Endodermal cell (in vitro differentiated cells): ENCODE data around the gene MACROD2. TPM values are rescaled to one million over a fixed set of nuclear protein-coding genes. Genes with fewer than 3 reads are reported as not detected.

Experiments used
- DNase-seq: peaks from one replicate; pipeline ENCODE4 v3.0.0-alpha.2; 2017
- H3K27ac ChIP-seq: 2 replicates; pipeline ENCODE4 v1.5.1; 2013; ENCODE audit warnings: mild to moderate bottlenecking, low read depth, low read length, moderate library complexity
- H3K27me3 ChIP-seq: 2 replicates; pipeline ENCODE4 v1.6.1; 2013; ENCODE audit warnings: mild to moderate bottlenecking, low read length, moderate library complexity; ENCODE audit not compliant: insufficient read depth, control insufficient read depth, poor library complexity, severe bottlenecking
- H3K36me3 ChIP-seq: 2 replicates; pipeline ENCODE4 v1.7.0; 2013; ENCODE audit warnings: mild to moderate bottlenecking, low read length, moderate library complexity; ENCODE audit not compliant: control insufficient read depth, insufficient read depth
- H3K4me1 ChIP-seq: one replicate; pipeline ENCODE4 v1.7.0; 2013; ENCODE audit warnings: low read length; ENCODE audit not compliant: control insufficient read depth, insufficient read depth
- H3K4me3 ChIP-seq: 2 replicates; pipeline ENCODE4 v1.5.1; 2013; ENCODE audit warnings: mild to moderate bottlenecking, low read length, moderate library complexity
- H3K9ac ChIP-seq: 2 replicates; pipeline ENCODE4 v1.6.1; 2013; ENCODE audit warnings: mild to moderate bottlenecking, low read length, moderate library complexity; ENCODE audit not compliant: poor library complexity, severe bottlenecking; ENCODE audit errors: extremely low read depth
- H3K9me3 ChIP-seq: 2 replicates; pipeline ENCODE4 v1.6.1; 2013; ENCODE audit warnings: mild to moderate bottlenecking, low read length, moderate library complexity; ENCODE audit not compliant: control insufficient read depth
- H3K27ac Mint-ChIP-seq: 2 replicates; pipeline ENCODE4 v1.8.0; 2020; ENCODE audit warnings: mixed read lengths
- H3K27me3 Mint-ChIP-seq: 2 replicates; pipeline ENCODE4 v1.8.0; 2021; ENCODE audit warnings: mild to moderate bottlenecking, mixed read lengths; ENCODE audit not compliant: insufficient read depth
- H3K36me3 Mint-ChIP-seq: 2 replicates; pipeline ENCODE4 v1.8.0; 2020; ENCODE audit warnings: low read depth, mixed read lengths
- H3K4me1 Mint-ChIP-seq: 2 replicates; pipeline ENCODE4 v1.8.0; 2020; ENCODE audit warnings: mixed read lengths
- H3K4me3 Mint-ChIP-seq: 2 replicates; pipeline ENCODE4 v1.8.0; 2020; ENCODE audit warnings: mild to moderate bottlenecking, moderate library complexity, mixed read lengths
- H3K9me3 Mint-ChIP-seq: 2 replicates; pipeline ENCODE4 v1.8.0; 2020; ENCODE audit warnings: mild to moderate bottlenecking, mixed read lengths
- CTCF ChIP-seq: fragments of 200-600 bp; sonication (generic); conservative IDR thresholded peaks from 2 replicates; pipeline ENCODE4 v1.5.0; 2021; ENCODE audit warnings: antibody characterized with exemption, mild to moderate bottlenecking
- WGBS, 2 experiments: methylation state at CpG; one replicate each; pipeline versions ENCODE4 v1.1.5 to v1.1.7; 2013; ENCODE audit warnings: missing lambda C conversion rate in 2 of 2, mixed read lengths in 1 of 2; ENCODE audit not compliant: insufficient coverage in 1 of 2, insufficient read length in 1 of 2; 5-methylcytosine and 5-hydroxymethylcytosine counted together
- total RNA-seq, 2 donors: library from RNA; stranded (reverse); fragmentation: NEBNext Ultra II Directional in 1 of 2; extraction: Animal tissue kit (Norgen Biotek cat#: 25700) in 1 of 2; gene quantifications; 2 replicates in 1 of 2; 3 replicates in 1 of 2; pipeline ENCODE4 v1.2.1, GENCODE V29; 2021

The MACROD2 gene
- total RNA-seq, 2 donors from 2014 or later: 2.3 to 4.8 TPM

- Histone ChIP-seq H3K27ac (no peak overlapping the region), H3K9ac (no peak overlapping the region), H3K4me3 (no peak overlapping the region), H3K9me3 (no peaks in the 10 kb centered on the region), H3K27me3 (no peaks in the 10 kb centered on the region), H3K36me3 (no peaks in the 10 kb centered on the region), H3K4me1 (no peaks in the 10 kb centered on the region)
- Mint-ChIP-seq H3K27ac (no peak overlapping the region), H3K27me3 (peaks cover 2% of the 10 kb centered on the region), H3K36me3 (no peaks in the 10 kb centered on the region), H3K4me1 (peaks cover 9% of the 10 kb centered on the region), H3K4me3 (no peak overlapping the region), H3K9me3 (no peaks in the 10 kb centered on the region)
- DNase-seq: no peak
- WGBS, 2 experiments: 40 to 61% methylated on average over 1 to 2 of the region's 2 CpGs
- no peak for TF ChIP-seq CTCF
These were observed 2034.9 kb downstream of the MACROD2 start for GRCh38 chr20:16030253-16030652.

DNA sequence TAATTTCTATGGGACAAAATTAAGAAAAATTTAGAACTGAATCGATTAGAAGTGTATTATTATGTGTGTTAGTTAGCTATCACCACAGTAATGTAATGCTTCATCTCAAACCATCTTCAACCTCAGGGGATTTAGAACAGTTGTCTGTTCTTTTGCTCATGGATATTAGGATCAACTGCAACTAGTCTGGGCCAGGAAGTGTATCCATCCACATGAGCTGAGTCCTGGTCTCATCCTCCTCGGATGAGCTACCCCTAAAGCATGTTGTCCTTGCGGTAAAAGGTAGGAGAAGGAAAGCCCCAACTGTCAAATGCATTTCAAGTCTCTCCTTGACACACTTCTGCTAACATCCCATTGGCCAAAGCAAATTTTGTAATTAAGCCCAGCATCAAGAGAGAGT is 2040.3 kb downstream of the MACROD2 start:
- no peaks in the 10 kb centered on the region for H3K9me3 Mint-ChIP-seq
- no peak overlapping the region for H3K27ac ChIP-seq
- no peak overlapping the region for H3K9ac ChIP-seq
- no peak overlapping the region for H3K4me3 Mint-ChIP-seq
- no peaks in the 10 kb centered on the region for H3K4me1 ChIP-seq
- H3K36me3 ChIP-seq: no peaks in the 10 kb centered on the region
- H3K4me3 ChIP-seq: no peak overlapping the region
- peaks cover 2% of the 10 kb centered on the region for H3K27me3 Mint-ChIP-seq
- no peaks in the 10 kb centered on the region for H3K9me3 ChIP-seq
- no peak for TF ChIP-seq CTCF
- WGBS, 2 experiments: 69 to 77% methylated on average over 2 of the region's 3 CpGs
- no peak overlapping the region for H3K27ac Mint-ChIP-seq
- no peaks in the 10 kb centered on the region for H3K4me1 Mint-ChIP-seq
- no peaks in the 10 kb centered on the region for H3K27me3 ChIP-seq
- DNase-seq: no peak
- H3K36me3 Mint-ChIP-seq: no peaks in the 10 kb centered on the region

- TF ChIP-seq CTCF: no peak
- Histone ChIP-seq H3K4me3 (no peak overlapping the region), H3K9me3 (no peaks in the 10 kb centered on the region), H3K36me3 (no peaks in the 10 kb centered on the region), H3K9ac (no peak overlapping the region), H3K4me1 (no peaks in the 10 kb centered on the region), H3K27ac (no peak overlapping the region), H3K27me3 (no peaks in the 10 kb centered on the region)
- Mint-ChIP-seq H3K4me3 (no peak overlapping the region), H3K27me3 (peaks cover 2% of the 10 kb centered on the region), H3K36me3 (no peaks in the 10 kb centered on the region), H3K4me1 (no peaks in the 10 kb centered on the region), H3K9me3 (no peaks in the 10 kb centered on the region), H3K27ac (no peak overlapping the region)
- no peak for DNase-seq
- WGBS, 2 experiments: 100% methylated on average over 1 of the region's 1 CpG; no CpG with 5 or more reads in 1 of the 2 experiments
These were observed 2041.0 kb downstream of the MACROD2 start for GRCh38 chr20:16036331-16036730.
